HG02884 (cell line): ENCODE measurements around the gene ERBB4.

Experiments
- ATAC-seq: cut with Tn5 transposase; IDR thresholded peaks from one replicate; pipeline ENCODE4 v1.9.1; 2021; ENCODE audit warnings: mild to moderate bottlenecking, moderate library complexity; ENCODE audit not compliant: unreplicated experiment

ERBB4 gene

GRCh38 chr2:211512806-211513205, 1025.8 kb downstream of the ERBB4 start:
- no peak for ATAC-seq

GRCh38 chr2:211503856-211504255, 1034.7 kb downstream of the ERBB4 start:
- peak; percentile 63 for ATAC-seq

- ATAC-seq = no peak
Observed at GRCh38 chr2:211503198-211503597, 1035.4 kb downstream of the ERBB4 start.

GRCh38 chr2:211498551-211499205, 1039.9 kb downstream of the ERBB4 start:
- ATAC-seq = no peak

GRCh38 chr2:211495339-211495738, 1043.3 kb downstream of the ERBB4 start:
- no peak for ATAC-seq

- ATAC-seq = no peak
Observed at GRCh38 chr2:211494536-211494935, 1044.1 kb downstream of the ERBB4 start.

GRCh38 chr2:211494085-211494484, 1044.5 kb downstream of the ERBB4 start:
- no peak for ATAC-seq

- ATAC-seq = no peak
Observed at GRCh38 chr2:211487733-211488132, 1050.9 kb downstream of the ERBB4 start.

- no peak for ATAC-seq
Observed at GRCh38 chr2:211479536-211480150, 1059.0 kb downstream of the ERBB4 start.

- ATAC-seq = no peak
Observed at GRCh38 chr2:211477537-211478275, 1060.9 kb downstream of the ERBB4 start.

GRCh38 chr2:211473116-211473515, 1065.5 kb downstream of the ERBB4 start:
- no peak for ATAC-seq

- ATAC-seq = no peak
Observed at GRCh38 chr2:211469664-211470059, 1068.9 kb downstream of the ERBB4 start.

GRCh38 chr2:211468877-211469663, 1069.5 kb downstream of the ERBB4 start:
- no peak for ATAC-seq

- ATAC-seq = no peak
Observed at GRCh38 chr2:211468217-211468616, 1070.4 kb downstream of the ERBB4 start.

GRCh38 chr2:211463397-211463796, 1075.2 kb downstream of the ERBB4 start:
- no peak for ATAC-seq

GRCh38 chr2:211458974-211459373, 1079.6 kb downstream of the ERBB4 start:
- no peak for ATAC-seq

GRCh38 chr2:211457325-211457724, 1081.3 kb downstream of the ERBB4 start:
- ATAC-seq = no peak

- peak; percentile 81 for ATAC-seq
Observed at GRCh38 chr2:211455216-211455841, 1083.3 kb downstream of the ERBB4 start.

GRCh38 chr2:211454679-211455078, 1083.9 kb downstream of the ERBB4 start:
- ATAC-seq = no peak

GRCh38 chr2:211453311-211453887, 1085.2 kb downstream of the ERBB4 start:
- no peak for ATAC-seq
